ENCODE data around the gene SHISAL2B.
"Not testable (repeated sequence)": the region's sequence is repeated elsewhere in the genome, so short reads cannot be mapped to it uniquely, and the experiment has no call there.

Gene SHISAL2B

DNA sequence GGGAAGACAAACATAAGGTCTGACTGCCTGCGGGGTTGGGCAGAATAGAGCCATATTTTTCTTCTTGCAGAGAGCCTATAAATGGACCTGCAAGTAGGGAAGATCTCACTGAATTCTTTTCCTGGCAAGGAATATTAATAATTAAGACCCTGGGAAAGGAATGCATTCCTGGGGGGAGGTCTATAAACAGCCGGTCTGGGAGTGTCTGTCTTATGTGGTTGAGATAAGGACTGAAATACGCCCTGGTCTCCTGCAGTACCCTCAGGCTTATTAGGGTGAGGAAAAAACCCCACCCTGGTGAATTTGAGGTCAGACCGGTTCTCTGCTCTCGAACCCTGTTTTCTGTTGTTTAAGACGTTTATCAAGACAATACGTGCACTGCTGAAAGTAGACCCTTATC, 6.1 kb downstream of the SHISAL2B start:
- DNase-seq (ENCODE audit: low read depth in 2 of 3, low spot score in 1 of 3), result not testable (repeated sequence)

DNA sequence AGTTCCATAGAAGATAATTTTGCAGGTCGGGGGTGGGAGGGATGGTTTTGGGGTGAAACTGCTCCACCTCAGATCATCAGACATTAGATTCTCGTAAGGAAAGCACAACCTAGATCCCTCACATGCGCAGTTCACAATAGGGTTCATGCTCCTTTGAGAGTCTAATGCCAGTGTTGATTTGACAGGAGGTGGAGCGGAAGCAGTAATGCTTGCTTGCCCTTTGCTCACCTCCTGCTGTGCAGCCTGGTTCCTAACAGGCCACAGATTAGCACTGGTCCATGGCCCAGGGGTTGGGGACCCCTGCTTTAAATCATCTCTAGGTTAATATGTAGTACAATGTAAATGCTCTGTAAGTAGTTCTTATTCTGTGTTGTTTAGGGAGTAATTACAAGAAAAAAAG, 10.5 kb downstream of the SHISAL2B start:
- no peak for DNase-seq (ENCODE audit: low read depth in 2 of 3, low spot score in 1 of 3)

DNA sequence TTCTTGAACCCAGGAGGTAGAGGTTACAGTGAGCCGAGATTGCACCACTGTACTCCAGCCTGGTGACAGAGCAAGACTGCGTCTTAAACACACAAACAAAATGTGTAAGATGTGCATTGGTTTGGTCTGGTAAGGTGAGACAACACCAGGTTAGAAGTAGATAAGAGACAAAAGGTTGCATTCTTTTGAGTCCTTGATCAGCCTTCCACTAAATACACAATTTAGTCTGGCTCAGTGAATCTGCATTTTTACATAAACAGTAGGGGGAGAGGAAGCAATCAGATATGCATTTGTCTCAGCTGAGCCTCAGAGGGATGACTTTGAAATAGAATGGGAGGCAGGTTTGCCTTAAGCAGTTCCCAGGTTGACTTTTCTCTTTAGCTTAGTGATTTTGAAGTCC, 15.8 kb downstream of the SHISAL2B start:
- DNase-seq (ENCODE audit: low read depth in 2 of 3, low spot score in 1 of 3), result not testable (repeated sequence)

DNA sequence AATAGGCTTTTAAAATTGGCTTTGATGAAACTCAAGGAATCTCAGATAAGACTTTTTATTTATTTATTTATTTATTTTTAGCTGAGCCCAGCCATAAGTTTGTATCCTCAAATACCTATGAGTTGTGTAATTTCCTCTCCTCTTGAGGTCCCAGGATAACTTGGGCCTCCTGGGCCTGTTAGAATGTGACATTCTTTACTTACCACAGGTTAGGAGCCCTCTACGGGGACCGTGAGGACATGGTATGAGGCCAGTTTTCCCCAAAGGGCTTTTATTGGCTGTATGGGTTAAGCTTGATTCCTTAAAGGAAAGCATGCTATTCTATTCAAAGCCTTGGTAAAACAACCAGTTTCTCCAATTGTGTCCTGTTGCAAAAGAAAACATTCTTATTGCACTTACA, 16.9 kb downstream of the SHISAL2B start:
- DNase-seq (ENCODE audit: low read depth in 2 of 3, low spot score in 1 of 3), result no peak

DNA sequence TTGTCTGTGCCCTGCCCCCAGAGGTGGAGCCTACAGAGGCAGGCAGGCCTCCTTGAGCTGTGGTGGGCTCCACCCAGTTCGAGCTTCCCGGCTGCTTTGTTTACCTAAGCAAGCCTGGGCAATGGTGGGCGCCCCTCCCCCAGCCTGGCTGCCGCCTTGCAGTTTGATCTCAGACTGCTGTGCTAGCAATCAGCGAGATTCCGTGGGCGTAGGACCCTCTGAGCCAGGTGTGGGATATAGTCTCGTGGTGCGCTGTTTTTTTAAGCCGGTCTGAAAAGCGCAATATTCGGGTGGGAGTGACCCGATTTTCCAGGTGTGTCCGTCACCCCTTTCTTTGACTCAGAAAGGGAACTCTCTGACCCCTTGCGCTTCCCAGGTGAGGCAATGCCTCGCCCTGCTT, 24.2 kb downstream of the SHISAL2B start:
- DNase-seq (ENCODE audit: low read depth in 2 of 3, low spot score in 1 of 3), result not testable (repeated sequence)

DNA sequence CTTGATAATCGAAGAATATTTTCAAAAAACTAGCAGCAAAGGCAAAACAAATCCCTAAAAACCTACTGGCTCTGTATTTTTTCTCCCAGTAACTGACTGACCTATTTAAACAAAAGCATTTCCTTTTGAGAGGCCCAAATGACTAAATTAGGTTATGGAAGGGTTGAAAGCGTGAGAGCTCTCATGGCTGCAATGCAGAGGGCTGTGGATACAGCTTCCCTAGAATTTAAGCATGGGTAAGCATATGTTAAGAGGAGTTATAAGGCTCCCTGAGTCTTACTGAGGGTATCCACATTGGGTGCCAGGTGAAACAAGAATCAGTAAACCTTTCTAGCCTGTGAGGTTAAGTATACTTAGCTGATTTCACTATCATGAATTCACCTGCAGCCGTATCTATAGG, 32.3 kb downstream of the SHISAL2B start:
- DNase-seq (ENCODE audit: low read depth in 2 of 3, low spot score in 1 of 3), result no peak

DNA sequence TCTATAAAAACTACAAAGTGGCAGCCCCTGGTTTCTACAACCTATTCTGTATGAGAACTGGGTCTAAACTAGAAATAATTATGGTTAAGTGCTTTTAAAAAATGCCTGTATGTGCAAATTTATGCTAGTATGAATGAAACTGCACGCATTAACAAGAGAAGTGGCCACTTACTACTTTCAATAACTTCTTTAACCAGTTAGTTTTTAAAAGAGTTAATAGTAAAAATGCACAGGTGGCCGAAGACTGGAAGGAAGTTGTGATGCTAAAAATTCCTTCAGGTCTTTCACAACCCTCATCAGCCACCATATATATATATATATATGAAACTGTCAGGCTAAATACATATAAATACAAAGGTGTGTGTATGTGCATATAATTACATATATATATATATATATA, 36.8 kb downstream of the SHISAL2B start:
- no peak for DNase-seq (ENCODE audit: low read depth in 2 of 3, low spot score in 1 of 3)

DNA sequence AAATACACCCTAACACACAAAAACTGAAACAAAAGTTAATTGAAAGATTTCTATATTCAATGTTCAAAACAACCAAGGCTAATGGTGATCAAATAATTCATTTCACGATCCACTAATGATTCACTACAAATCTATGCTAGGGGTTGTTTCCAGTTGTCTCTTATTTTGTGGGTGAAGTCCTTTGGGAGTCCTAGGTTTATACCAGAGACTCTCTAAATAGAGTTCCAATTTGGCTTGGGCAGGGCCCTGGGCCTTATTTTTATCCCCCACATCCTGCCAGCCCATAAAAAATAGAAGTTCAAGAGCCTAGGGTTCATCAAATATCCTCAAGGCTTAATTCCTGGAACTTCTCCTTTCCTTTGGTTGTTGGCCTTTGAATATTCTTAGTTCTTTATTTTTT, 52.1 kb downstream of the SHISAL2B start:
- DNase-seq (ENCODE audit: low read depth in 2 of 3, low spot score in 1 of 3), result no peak

DNA sequence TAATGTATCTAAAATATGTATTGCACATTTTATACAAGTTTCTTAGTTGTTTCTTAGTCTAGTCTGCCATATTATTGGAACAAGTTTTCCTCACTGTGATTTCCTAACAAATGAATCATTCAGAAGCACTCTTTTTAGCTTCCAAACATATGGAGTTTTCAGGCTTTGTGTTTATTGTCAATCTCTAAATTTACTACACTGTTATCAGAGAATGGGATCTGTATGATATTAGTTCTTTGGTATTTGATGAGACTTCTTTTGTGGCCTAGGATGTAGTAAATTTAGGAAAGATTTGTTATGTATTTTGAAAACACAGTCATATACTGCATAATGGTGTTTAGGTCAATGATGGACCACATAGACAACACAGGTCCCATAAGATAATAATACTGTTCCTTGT, 52.5 kb downstream of the SHISAL2B start:
- no peak for DNase-seq (ENCODE audit: low read depth in 2 of 3, low spot score in 1 of 3)

DNA sequence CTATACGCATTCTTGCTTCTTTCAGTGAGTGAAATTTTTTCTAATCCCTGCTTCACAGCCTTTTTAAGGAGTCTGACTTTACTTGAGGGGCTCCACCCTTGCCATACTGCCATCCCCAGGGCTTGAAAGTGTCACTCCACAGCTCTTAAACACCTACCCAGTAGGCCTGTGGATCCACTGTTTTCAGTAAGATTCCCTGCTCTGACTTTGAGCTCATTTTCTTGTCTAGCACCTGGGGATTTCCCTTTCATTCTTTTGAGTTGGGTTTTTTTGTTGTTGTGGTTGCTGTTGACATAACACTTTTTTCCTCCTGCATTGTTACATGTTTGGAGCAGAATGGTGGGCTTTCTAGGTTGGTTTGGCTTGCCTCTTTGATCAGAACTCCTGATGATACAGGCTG, 54.6 kb downstream of the SHISAL2B start:
- DNase-seq (ENCODE audit: low read depth in 2 of 3, low spot score in 1 of 3), result no peak

DNA sequence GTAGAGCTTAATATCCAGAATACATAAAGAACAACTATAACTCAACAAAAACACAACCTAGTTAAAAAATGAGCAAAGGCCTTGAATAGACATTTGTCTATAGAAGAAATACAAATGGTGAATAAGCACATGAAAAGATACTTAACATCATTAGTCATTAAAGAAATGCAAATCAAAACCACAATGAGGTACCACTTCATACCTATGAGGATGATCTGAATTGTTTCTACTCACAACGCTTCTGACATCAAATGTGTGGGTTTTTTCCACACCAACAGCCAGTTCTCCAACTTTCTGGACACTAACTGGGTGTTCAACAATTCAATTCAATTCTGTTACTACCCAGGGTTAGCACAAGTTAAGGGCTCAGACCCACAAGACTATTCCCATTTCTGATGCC, 56.1 kb downstream of the SHISAL2B start:
- DNase-seq (ENCODE audit: low read depth in 2 of 3, low spot score in 1 of 3), result no peak

DNA sequence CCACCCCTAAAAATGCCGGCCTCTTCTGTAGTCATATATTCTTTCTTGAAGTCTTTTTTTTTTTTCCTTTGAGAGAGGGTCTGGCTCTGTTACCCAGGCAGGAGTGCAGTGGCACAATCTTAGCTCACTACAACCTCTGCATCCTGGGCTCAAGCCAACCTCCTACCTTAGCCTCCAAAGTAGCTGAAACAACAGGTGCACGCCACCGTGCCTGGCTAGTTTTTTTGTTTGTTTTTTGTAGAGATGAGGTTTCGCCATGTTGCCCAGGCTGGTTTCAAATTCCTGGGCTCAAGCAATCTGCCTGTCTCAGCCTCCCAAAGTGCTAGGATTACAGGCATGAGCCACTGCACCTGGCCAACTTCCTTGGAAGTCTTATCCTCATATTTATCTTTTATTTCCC, 59.1 kb downstream of the SHISAL2B start:
- no peak for DNase-seq (ENCODE audit: low read depth in 2 of 3, low spot score in 1 of 3)

DNA sequence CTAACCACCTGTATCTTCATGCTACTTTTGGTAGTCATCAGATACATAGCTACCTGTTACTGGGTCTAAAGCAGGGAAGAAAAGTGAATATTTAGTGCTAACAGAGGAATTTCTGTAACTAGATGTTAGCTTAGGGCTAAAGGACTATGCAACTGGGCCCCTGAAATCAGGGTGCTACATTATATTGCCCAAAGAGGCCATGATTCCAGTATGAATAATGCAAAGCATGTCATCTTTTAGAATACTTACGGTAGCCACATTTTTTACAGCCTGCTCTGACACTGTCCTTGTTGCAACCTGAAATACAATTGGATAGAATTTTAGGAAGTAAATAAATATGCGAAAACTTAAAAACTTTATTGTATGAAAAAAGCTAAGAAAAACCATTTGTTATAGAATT, 63.8 kb downstream of the SHISAL2B start:
- DNase-seq (ENCODE audit: low read depth in 2 of 3, low spot score in 1 of 3), result no peak

DNA sequence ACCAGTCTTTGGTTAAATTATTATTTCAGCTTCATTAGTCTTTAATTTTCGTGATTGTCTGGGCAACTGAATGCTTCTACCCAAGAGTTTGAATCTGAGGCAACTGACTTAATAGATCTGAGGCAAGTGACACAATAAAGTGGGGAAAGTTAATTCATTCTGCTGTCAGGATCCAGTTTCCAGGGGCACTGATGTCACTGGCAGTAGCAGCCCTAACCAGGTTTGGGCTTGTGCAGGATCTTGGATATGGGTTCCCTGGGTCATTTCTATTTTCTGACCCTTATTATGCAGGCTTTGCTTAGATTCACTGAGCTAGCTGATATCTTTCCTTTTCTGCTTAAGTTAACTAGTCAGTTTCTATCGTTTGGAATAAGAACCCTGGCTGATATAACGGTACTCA, 68.6 kb downstream of the SHISAL2B start:
- no peak for DNase-seq (ENCODE audit: low read depth in 2 of 3, low spot score in 1 of 3)

DNA sequence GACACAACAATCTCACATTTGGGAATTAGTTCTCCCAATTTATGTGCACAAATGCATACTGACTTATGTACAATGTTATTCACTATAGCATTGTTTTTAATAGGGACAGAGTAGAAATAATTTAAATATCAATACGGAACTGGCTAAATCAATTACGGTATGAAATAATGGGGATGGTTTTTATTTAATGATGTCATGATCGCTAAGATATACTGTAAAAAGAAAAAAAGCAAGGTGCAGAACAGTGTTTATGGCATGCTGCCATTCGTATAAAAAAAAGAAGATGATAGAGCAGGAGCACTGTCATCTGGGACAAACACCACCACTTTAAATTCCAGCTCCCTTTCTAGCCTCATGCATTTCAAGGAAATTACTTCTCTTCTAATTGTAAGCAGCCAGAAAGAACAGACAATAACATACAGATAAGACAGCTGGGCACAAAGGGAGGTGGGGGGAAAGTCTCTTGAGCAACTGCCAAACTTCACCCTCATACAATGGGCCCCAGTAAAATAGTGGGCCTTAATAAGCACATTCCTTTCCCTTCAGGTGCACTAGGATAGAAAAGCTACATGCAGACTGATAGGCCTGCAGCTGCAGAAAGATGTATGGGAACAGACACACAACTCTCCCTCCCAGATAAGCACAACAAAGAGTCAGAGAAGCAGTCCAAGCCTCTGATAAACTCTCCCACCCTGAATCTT, 69.8 kb downstream of the SHISAL2B start:
- DNase-seq (ENCODE audit: low read depth in 2 of 3, low spot score in 1 of 3), result no peak

DNA sequence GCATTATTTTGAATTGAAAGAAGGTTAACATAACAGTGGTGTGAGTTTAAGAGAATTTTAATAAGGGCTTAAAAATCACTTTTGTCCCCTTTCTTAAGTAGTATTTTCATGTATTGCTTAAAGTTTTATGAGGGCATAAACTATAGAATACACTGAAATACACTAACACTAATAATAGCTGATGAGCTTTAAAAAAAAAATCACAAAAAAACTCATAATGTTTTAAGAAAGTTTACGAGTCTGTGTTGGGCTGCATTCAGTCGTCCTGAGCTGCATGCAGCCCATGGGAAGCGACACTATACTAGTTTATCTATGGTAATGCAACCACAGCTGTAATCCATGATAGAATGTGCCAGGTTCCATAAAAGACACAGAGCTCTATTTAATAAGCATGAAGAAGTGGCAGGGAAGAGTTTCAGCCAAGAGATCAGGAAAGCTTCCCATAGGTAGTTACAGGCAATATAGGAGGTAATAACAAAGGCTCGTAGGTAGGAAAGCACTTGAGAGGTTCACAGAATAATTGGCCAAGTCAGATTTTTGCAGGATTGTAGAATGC, 73.7 kb downstream of the SHISAL2B start:
- DNase-seq (ENCODE audit: low read depth in 2 of 3, low spot score in 1 of 3), result no peak

DNA sequence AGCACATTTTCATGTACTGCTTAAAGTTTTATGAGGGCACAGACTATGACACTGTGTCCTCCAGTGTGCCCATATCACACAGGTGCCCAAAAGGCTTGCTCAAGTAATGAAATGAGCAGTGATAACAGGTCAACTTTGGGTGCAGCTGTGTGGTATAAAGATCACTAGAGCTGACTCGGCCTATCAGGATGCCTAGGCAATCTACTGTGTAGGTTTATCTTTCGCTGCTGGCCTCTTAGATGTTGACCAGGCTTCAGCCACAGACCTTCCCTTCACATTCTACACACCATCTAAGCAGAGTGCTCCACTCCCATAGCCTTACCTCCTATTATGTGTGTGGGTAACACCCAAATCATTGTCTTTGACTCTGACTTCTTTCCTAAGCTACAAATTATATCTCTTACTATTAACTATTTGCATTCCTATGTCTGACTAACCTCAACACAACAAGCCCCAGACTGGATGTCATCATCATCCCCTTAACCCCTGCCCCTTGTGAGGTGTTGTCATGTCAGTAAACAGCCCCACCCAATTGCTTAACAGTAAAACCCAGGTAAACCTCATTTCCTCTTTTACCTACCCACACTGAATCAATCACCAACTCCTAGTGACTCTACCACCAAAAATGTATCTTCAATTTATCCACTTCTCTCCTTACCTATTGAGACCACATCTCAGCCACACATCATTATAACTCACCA, 75.7 kb downstream of the SHISAL2B start:
- no peak for DNase-seq (ENCODE audit: low read depth in 2 of 3, low spot score in 1 of 3)

DNA sequence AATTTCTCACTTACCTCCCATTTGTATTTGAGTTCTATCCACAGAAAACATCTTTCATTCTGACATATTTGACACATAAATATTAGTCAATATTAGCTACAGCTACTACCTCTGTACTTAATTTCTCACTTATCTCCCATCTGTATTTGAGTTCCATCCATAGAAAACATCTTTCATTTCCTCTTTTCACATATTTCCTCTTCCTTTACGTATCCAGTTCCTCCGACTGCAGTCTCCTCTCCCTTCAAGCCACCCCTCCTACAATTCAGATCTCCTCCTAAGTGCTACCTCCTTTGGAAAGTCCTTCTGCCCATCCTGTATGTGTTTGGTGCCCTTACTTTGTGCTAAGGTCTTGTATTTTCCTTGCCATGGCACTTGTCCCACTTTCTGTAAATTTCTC, 76.6 kb downstream of the SHISAL2B start:
- no peak for DNase-seq (ENCODE audit: low read depth in 2 of 3, low spot score in 1 of 3)
